Tibial artery (tissue), 4 donors: ENCODE results near the gene DCAF6.

ENCODE experiments used
- DNase-seq, 2 donors: peaks; one replicate each; pipeline ENCODE4 v3.0.0-alpha.2; 2019
- H3K27ac ChIP-seq, 2 donors: fragments of 200-600 bp; sonication (generic) in 1 of 2; 1 replicate in 1 of 2; 2 replicates in 1 of 2; pipeline ENCODE4 v1.5.1; 2018 to 2019; ENCODE audit warnings: mild to moderate bottlenecking in 1 of 2
- H3K27me3 ChIP-seq, 2 donors: fragments of 200-600 bp; sonication (generic) in 1 of 2; one replicate each; pipeline versions ENCODE4 v1.5.1 to v1.6.0; 2016 to 2019
- H3K36me3 ChIP-seq, 3 donors: fragments of 200-600 bp; sonication (generic) in 2 of 3; one replicate each; pipeline ENCODE4 v1.5.1; 2016 to 2019; ENCODE audit warnings: mild to moderate bottlenecking in 2 of 3
- H3K4me1 ChIP-seq, 4 donors: fragments of 200-600 bp; sonication (generic) in 2 of 4; 1 replicate in 3 of 4; 2 replicates in 1 of 4; pipeline ENCODE4 v1.5.1; 2016 to 2019
- H3K4me3 ChIP-seq, 2 donors: fragments of 200-600 bp; sonication (generic) in 1 of 2; 1 replicate in 1 of 2; 2 replicates in 1 of 2; pipeline ENCODE4 v1.5.1; 2018 to 2019; ENCODE audit warnings: mild to moderate bottlenecking in 2 of 2
- H3K9me3 ChIP-seq, 3 donors: fragments of 200-600 bp; sonication (generic) in 1 of 3; one replicate each; pipeline ENCODE4 v1.5.1; 2016 to 2019
- intact Hi-C: fragments of 100-400 bp; cut with DNase I; formaldehyde crosslinking; loops from one replicate; pipeline ENCODE4 v1.15.0; 2023; ENCODE audit warnings: low total_unique reads
- TF ChIP-seq, protein P1 (sequence below), 2 experiments: fragments of 200-600 bp in 1 of 2; fragments of 450-650 bp in 1 of 2; IDR thresholded peaks; one replicate each; pipeline ENCODE4 v1.5.1; 2017 to 2019; ENCODE audit warnings: antibody characterized with exemption in 2 of 2, mild to moderate bottlenecking in 1 of 2, moderate library complexity in 1 of 2

Gene DCAF6

GRCh38 chr1:167973832-167974231, 37.3 kb downstream of the DCAF6 start:
- Histone ChIP-seq H3K36me3 (peaks cover 6 to 21% (median 14%) of the 10 kb centered on the region in 3 donors), H3K9me3 (no peaks in the 10 kb centered on the region)
- DNase-seq: no peak

GRCh38 chr1:167974698-167975097, 38.2 kb downstream of the DCAF6 start:
- TF ChIP-seq, protein P1, sequence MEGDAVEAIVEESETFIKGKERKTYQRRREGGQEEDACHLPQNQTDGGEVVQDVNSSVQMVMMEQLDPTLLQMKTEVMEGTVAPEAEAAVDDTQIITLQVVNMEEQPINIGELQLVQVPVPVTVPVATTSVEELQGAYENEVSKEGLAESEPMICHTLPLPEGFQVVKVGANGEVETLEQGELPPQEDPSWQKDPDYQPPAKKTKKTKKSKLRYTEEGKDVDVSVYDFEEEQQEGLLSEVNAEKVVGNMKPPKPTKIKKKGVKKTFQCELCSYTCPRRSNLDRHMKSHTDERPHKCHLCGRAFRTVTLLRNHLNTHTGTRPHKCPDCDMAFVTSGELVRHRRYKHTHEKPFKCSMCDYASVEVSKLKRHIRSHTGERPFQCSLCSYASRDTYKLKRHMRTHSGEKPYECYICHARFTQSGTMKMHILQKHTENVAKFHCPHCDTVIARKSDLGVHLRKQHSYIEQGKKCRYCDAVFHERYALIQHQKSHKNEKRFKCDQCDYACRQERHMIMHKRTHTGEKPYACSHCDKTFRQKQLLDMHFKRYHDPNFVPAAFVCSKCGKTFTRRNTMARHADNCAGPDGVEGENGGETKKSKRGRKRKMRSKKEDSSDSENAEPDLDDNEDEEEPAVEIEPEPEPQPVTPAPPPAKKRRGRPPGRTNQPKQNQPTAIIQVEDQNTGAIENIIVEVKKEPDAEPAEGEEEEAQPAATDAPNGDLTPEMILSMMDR (IDR thresholded peaks at IDR 0.05): no peak
- Histone ChIP-seq H3K9me3 (no peaks in the 10 kb centered on the region), H3K36me3 (peaks cover 6 to 23% (median 17%) of the 10 kb centered on the region in 3 donors), H3K4me3 (no peak overlapping the region), H3K4me1 (no peaks in the 10 kb centered on the region), H3K27ac (no peak overlapping the region), H3K27me3 (no peaks in the 10 kb centered on the region)
- intact Hi-C loops: no loop called here
- no peak for DNase-seq

More at GRCh38 chr1:167973832-167974231, 37.3 kb downstream of the DCAF6 start:
- Histone ChIP-seq H3K27me3 (no peaks in the 10 kb centered on the region), H3K4me1 (no peaks in the 10 kb centered on the region), H3K4me3 (no peak overlapping the region), H3K27ac (no peak overlapping the region)
- TF ChIP-seq, protein P1 (IDR thresholded peaks at IDR 0.05): no peak
- intact Hi-C loops: no loop called here

- Histone ChIP-seq H3K4me3 (no peak overlapping the region), H3K36me3 (peaks cover 6 to 34% (median 19%) of the 10 kb centered on the region in 3 donors), H3K4me1 (no peaks in the 10 kb centered on the region), H3K27ac (no peak overlapping the region), H3K9me3 (no peaks in the 10 kb centered on the region), H3K27me3 (no peaks in the 10 kb centered on the region)
- intact Hi-C loops: no loop called here
- TF ChIP-seq, protein P1 (IDR thresholded peaks at IDR 0.05): no peak
- no peak for DNase-seq
Observed at GRCh38 chr1:167977245-167977644, 40.8 kb downstream of the DCAF6 start.

DNA sequence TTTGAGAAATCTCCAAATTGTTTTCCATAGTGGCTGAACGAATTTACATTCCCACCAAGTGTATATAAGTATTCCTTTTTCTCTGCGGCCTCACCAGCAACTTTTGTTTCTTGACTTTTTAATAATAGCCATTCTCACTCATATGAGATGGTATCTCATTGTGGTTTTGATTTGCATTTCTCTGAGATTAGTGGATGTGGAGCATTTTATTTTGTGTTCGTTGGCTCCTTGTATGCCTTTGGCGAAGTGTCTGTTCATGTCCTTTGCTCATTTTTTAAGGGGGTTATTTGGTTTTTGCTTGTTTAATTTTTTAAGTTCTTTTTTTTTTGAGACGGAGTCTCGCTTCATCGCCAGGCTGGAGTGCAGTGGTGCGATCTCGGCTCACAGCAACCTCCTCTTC, 45.5 kb downstream of the DCAF6 start:
- Histone ChIP-seq H3K27ac (no peak overlapping the region), H3K9me3 (no peaks in the 10 kb centered on the region), H3K4me3 (no peak overlapping the region), H3K4me1 (no peaks in the 10 kb centered on the region), H3K27me3 (no peaks in the 10 kb centered on the region), H3K36me3 (peaks cover 0 to 17% (median 9%) of the 10 kb centered on the region in 3 donors)
- DNase-seq: no peak
- TF ChIP-seq, protein P1 (IDR thresholded peaks at IDR 0.05): no peak
- intact Hi-C loops: no loop called here

DNA sequence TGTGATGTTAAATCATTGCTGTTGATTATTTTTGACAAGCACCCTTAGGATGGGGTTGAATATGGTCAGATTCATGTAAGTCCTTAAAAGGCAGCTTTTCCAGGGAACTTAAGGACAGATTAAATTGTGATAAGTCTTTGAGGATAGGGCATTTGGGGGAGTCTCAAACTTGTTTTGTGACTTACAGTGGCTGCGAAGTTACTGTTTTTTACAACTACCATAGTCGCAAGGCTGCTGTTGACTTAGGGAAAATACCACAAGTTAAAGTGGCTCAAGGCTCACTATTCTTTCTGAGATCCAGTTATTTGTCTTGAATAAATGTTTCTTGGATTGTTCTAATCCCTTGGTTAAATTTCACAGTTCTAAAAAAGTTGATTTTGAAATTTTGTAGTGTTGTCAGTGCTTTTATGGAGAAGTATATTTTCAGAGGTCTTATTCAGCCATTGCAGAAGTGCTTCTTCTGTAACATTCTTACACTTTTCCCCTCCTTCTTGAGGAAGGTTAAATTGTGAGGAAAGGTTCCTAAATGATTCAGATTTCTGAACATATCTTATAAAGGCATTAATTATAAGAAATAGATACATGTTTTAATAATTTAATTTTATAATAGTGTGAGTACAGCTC, 47.4 kb downstream of the DCAF6 start:
- Histone ChIP-seq H3K9me3 (no peaks in the 10 kb centered on the region), H3K27ac (no peak overlapping the region), H3K36me3 (peaks cover 0 to 22% (median 9%) of the 10 kb centered on the region in 3 donors), H3K4me3 (no peak overlapping the region), H3K4me1 (no peaks in the 10 kb centered on the region), H3K27me3 (no peaks in the 10 kb centered on the region)
- no peak for DNase-seq
- TF ChIP-seq, protein P1 (IDR thresholded peaks at IDR 0.05): no peak
- intact Hi-C loops: no loop called here
